Nephron progenitor cell (in vitro differentiated cells): Measurements from ENCODE around the gene TEAD1.

Source experiments
- DNase-seq: peaks from one replicate; pipeline ENCODE4 v3.0.0; 2021
- H3K27ac Mint-ChIP-seq: 2 replicates; pipeline ENCODE4 v1.8.0; 2021; ENCODE audit warnings: mild to moderate bottlenecking, moderate library complexity, mixed read lengths
- H3K27me3 Mint-ChIP-seq: 2 replicates; pipeline ENCODE4 v1.8.0; 2021; ENCODE audit warnings: mild to moderate bottlenecking, low read depth, mixed read lengths; ENCODE audit not compliant: poor library complexity
- H3K36me3 Mint-ChIP-seq: 2 replicates; pipeline ENCODE4 v1.8.0; 2021; ENCODE audit warnings: low read depth, mixed read lengths
- H3K4me1 Mint-ChIP-seq: 2 replicates; pipeline ENCODE4 v1.8.0; 2021; ENCODE audit warnings: mixed read lengths
- H3K4me3 Mint-ChIP-seq: 2 replicates; pipeline ENCODE4 v1.8.0; 2021; ENCODE audit warnings: mild to moderate bottlenecking, moderate library complexity, mixed read lengths
- H3K9me3 Mint-ChIP-seq: 2 replicates; pipeline ENCODE4 v1.8.0; 2021; ENCODE audit warnings: mild to moderate bottlenecking, moderate library complexity, mixed read lengths
- TF ChIP-seq, protein P1 (sequence below): fragments of 200-600 bp; sonication (generic); IDR thresholded peaks from 2 replicates; pipeline ENCODE4 v1.5.0; 2021; ENCODE audit warnings: antibody characterized with exemption

TEAD1 gene

DNA sequence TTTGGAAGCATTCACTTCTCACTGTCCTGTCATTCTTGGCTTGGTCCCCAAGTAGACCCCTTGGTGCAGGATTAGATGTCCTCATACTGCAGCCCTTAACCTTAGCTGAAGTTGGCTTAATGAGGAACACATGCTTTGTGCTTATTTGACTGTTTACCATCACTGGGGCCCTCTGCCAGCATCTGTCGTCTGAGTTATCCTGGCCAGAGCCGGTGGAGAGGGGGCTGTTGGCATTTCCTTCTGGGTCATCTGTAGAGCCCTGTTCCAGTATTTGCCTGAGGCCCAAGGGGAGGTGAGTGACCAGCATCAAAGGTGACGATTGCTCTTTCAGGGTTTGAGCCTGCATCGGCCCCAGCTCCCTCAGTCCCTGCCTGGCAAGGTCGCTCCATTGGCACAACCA lies 208.4 kb downstream of the TEAD1 start:
- peaks cover 3% of the 10 kb centered on the region for H3K27me3 Mint-ChIP-seq
- no peak for DNase-seq
- no peak overlapping the region for H3K4me3 Mint-ChIP-seq
- H3K36me3 Mint-ChIP-seq = peaks cover 80% of the 10 kb centered on the region
- TF ChIP-seq, protein P1, sequence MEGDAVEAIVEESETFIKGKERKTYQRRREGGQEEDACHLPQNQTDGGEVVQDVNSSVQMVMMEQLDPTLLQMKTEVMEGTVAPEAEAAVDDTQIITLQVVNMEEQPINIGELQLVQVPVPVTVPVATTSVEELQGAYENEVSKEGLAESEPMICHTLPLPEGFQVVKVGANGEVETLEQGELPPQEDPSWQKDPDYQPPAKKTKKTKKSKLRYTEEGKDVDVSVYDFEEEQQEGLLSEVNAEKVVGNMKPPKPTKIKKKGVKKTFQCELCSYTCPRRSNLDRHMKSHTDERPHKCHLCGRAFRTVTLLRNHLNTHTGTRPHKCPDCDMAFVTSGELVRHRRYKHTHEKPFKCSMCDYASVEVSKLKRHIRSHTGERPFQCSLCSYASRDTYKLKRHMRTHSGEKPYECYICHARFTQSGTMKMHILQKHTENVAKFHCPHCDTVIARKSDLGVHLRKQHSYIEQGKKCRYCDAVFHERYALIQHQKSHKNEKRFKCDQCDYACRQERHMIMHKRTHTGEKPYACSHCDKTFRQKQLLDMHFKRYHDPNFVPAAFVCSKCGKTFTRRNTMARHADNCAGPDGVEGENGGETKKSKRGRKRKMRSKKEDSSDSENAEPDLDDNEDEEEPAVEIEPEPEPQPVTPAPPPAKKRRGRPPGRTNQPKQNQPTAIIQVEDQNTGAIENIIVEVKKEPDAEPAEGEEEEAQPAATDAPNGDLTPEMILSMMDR = no peak
- no peaks in the 10 kb centered on the region for H3K9me3 Mint-ChIP-seq
- no peak overlapping the region for H3K27ac Mint-ChIP-seq
- H3K4me1 Mint-ChIP-seq = peaks cover 6% of the 10 kb centered on the region

DNA sequence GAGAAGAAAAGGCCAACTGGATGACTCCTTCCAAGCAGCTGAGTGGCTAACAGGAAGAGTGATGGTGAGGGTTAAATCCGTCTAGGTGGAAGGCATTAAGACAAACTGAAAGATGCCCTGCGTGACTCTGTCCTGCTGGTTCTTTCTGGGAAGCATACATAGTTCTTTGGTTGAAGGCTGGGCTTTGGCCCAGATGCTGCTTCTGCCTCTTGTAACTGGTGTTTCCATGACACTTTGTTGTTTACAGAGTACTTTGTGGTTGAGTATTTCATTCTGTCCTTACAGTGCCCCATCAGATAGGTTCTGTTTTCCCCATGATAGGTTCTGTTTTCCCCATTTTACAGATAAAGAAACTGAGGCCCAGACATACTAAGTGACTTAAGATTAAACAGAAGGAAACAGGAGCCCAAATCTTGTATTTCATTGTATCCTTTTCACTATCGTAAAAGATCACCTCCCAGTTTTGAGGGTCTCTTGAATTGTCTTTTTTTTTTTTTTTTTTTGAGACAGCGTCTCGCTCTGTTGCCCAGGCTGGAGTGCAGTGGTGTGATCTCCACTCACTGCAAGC lies 210.6 kb downstream of the TEAD1 start:
- Mint-ChIP-seq H3K27me3 (peaks cover 3% of the 10 kb centered on the region), H3K4me1 (peaks cover 15% of the 10 kb centered on the region), H3K36me3 (peaks cover 76% of the 10 kb centered on the region), H3K4me3 (no peak overlapping the region), H3K27ac (peak overlapping the region; percentile 29), H3K9me3 (no peaks in the 10 kb centered on the region)
- no peak for DNase-seq
- TF ChIP-seq, protein P1 = no peak

DNA sequence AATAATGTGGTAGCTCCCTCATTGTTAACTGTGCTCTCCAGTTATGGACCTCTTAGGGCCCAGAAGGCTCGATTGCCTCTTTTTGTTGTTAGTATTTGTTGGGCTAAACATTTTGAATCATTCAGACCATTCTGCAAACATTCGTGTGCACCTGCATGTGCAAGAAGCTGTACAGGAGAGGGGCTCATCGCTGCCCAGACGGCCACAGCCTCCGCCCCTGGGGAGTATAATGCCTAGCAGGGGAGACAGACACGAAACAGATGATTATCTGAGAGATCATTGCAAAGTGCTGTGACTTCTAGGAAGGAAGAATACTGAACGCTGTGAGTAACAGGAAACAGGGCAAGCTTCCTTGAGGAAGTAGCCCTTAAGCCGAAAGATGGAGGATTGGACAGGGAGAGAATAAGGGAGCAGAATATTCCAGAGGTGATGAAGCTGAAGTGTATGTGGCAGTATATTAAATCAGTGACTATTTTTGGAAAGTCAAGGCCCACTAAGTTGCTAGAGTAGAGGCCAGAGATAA lies 211.6 kb downstream of the TEAD1 start:
- Mint-ChIP-seq H3K9me3 (no peaks in the 10 kb centered on the region), H3K27me3 (peaks cover 3% of the 10 kb centered on the region), H3K4me1 (peaks cover 13% of the 10 kb centered on the region), H3K4me3 (no peak overlapping the region), H3K36me3 (peaks cover 73% of the 10 kb centered on the region), H3K27ac (peak overlapping the region; percentile 1)
- DNase-seq = no peak
- TF ChIP-seq, protein P1 = no peak

DNA sequence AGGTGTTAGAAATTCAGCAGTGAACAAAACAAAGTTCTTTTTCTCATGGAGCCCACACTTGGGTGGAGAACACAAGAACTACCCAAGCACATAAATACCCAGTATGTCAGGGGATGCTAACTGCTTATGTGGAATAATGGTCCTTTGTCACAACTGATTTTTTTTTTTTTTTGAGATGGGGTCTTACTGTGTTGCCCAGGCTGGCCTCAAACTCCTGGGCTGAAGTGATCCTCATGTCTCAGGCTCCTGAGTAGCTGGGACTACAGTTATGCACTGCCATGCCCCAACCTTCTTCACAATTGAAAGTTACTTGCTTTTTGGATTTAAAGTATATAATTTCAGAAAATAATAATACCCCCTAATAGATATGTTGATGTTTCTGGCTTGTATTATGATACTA lies 212.3 kb downstream of the TEAD1 start:
- peaks cover 65% of the 10 kb centered on the region for H3K36me3 Mint-ChIP-seq
- no peaks in the 10 kb centered on the region for H3K27me3 Mint-ChIP-seq
- peak overlapping the region; percentile 1 for H3K27ac Mint-ChIP-seq
- H3K4me3 Mint-ChIP-seq = no peak overlapping the region
- H3K9me3 Mint-ChIP-seq = no peaks in the 10 kb centered on the region
- no peak for DNase-seq
- TF ChIP-seq, protein P1 = no peak
- peaks cover 14% of the 10 kb centered on the region for H3K4me1 Mint-ChIP-seq

DNA sequence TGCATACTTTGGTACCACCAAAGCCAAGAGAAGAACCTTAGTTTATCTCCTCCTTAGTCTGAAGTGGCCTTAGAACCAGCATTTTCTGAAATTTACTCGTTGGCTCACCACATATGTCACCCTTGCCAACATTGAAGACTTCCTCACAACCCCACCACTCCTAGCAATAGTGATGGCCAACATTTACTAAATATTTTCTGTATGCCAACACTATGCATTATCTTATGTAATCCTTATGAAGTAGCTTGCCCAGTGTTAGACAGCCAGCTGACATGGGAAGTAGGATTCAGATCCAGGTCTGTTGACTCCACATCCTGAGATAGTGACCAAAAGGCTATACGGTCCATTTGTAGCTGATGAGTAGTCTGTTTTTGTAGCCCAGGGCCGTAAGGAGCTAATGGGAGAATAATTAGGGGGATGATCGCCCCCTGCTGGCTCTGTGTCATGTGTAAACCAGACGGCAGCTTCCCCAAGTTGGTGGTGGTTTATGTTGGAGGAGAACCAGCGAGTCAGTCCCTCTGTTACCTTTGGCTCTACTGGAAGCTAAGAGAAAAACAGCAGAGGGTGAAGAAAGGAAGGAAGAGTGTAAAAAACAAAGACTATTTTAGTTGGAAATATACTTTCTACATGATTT lies 214.4 kb downstream of the TEAD1 start:
- TF ChIP-seq, protein P1 = peak; percentile 81
- Mint-ChIP-seq H3K36me3 (peaks cover 47% of the 10 kb centered on the region), H3K27ac (peak overlapping the region; percentile 86), H3K27me3 (no peaks in the 10 kb centered on the region), H3K9me3 (no peaks in the 10 kb centered on the region), H3K4me1 (peaks cover 32% of the 10 kb centered on the region), H3K4me3 (no peak overlapping the region)
- DNase-seq = peak; percentile 82

DNA sequence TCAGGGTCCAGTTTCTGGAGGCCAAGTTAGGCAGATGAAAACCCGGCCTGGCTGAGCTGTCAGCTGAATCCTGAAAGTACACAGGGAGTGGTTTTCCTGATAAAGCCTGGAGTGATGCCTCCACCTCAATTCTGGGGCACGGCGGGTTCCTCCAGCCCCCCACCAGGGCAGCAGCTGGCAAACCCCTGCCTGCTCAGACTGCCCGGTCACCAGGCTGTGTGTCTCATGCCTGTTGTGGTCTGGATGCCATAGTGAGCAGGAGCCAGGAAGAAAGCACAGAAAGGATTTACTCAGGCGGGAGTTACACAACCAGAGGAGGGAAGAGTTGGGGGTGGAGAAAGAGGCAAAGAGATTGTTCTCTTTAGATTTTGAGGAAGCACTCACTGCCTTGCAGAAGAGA lies 215.0 kb downstream of the TEAD1 start:
- H3K4me1 Mint-ChIP-seq = peaks cover 33% of the 10 kb centered on the region
- H3K27ac Mint-ChIP-seq = no peak overlapping the region
- no peak overlapping the region for H3K4me3 Mint-ChIP-seq

More for the DNA sequence above, 215.0 kb downstream of the TEAD1 start:
- no peak for DNase-seq
- TF ChIP-seq, protein P1 = no peak
- no peaks in the 10 kb centered on the region for H3K9me3 Mint-ChIP-seq
- no peaks in the 10 kb centered on the region for H3K27me3 Mint-ChIP-seq
- H3K36me3 Mint-ChIP-seq = peaks cover 41% of the 10 kb centered on the region
